ENCODE results near the gene TNFAIP8L3.

DNA sequence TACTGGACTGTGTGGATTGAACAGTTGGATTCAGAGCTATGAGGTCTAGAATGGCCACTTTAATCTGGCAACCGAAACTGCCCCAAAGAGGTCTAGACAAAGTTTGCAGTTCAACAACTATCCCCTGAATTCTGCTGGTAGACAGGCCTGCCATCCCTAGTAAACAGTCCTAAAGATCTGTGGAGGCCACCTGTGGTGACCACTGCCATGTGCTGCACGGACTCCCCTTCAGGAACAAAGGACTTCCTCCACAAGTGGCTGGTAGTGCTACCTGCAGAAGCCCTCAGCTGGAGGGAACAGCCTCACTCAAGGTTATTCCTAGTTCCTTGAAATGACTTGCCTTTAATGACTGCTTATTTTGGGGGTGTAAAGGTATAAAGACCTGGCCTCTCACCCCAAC lies 6.1 kb downstream of the TNFAIP8L3 start:
- TF ChIP-seq, protein P1, sequence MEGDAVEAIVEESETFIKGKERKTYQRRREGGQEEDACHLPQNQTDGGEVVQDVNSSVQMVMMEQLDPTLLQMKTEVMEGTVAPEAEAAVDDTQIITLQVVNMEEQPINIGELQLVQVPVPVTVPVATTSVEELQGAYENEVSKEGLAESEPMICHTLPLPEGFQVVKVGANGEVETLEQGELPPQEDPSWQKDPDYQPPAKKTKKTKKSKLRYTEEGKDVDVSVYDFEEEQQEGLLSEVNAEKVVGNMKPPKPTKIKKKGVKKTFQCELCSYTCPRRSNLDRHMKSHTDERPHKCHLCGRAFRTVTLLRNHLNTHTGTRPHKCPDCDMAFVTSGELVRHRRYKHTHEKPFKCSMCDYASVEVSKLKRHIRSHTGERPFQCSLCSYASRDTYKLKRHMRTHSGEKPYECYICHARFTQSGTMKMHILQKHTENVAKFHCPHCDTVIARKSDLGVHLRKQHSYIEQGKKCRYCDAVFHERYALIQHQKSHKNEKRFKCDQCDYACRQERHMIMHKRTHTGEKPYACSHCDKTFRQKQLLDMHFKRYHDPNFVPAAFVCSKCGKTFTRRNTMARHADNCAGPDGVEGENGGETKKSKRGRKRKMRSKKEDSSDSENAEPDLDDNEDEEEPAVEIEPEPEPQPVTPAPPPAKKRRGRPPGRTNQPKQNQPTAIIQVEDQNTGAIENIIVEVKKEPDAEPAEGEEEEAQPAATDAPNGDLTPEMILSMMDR (IDR thresholded peaks at IDR 0.05): no peak
- TF ChIP-seq POLR2A (IDR thresholded peaks at IDR 0.05): no peak

All from Peyer's patch (tissue), 4 donors.